Measurements from ENCODE around the gene TIMM22. TPM values are rescaled to one million over a fixed set of nuclear protein-coding genes. Genes with fewer than 3 reads are reported as not detected.

TIMM22 gene
- total and polyA plus RNA-seq, 2 donors (not counting 1 experiment from before 2014, with no cell fraction given) = 4.1 to 9.5 TPM

GRCh38 chr17:975371-975915 is 21.5 kb upstream of the TIMM22 start:
- WGBS (ENCODE audit: insufficient coverage) = 89% methylated on average over 5 of the region's 5 CpGs
- H3K9me3 Mint-ChIP-seq (ENCODE audit: insufficient read depth) = no peaks in the 10 kb centered on the region

GRCh38 chr17:976312-976711 is 20.6 kb upstream of the TIMM22 start:
- Histone ChIP-seq H3K79me2 (ENCODE audit: control insufficient read depth, insufficient read depth, low read length) (no peaks in the 10 kb centered on the region), H3K27me3 (replicated peaks in 1 of 4; ENCODE audit: control extremely low read depth in 1 of 4, control insufficient read depth in 3 of 4, insufficient read depth in 4 of 4, low read length in 3 of 4) (peaks cover 0 to 33% (median 22%) of the 10 kb centered on the region in 4 experiments), H4K20me1 (ENCODE audit: control insufficient read depth, insufficient read depth, low read length, poor library complexity, severe bottlenecking) (no peaks in the 10 kb centered on the region), H3K9me3 (ENCODE audit: control extremely low read depth in 1 of 3, control insufficient read depth in 2 of 3, insufficient read depth in 1 of 3, low read length in 2 of 3) (peaks cover 0 to 7% (median 0%) of the 10 kb centered on the region in 3 donors), H3K36me3 (replicated peaks in 1 of 2; ENCODE audit: control extremely low read depth in 1 of 2, control insufficient read depth in 1 of 2, extremely low read depth in 1 of 2, insufficient read depth in 2 of 2, low read length in 1 of 2) (no peaks in the 10 kb centered on the region), H3K4me2 (replicated peaks; ENCODE audit: low read depth, low read length, poor library complexity, severe bottlenecking) (no peak overlapping the region), H3K9ac (ENCODE audit: low read length) (no peak overlapping the region), H2AFZ (ENCODE audit: insufficient read depth, low read depth, low read length, poor library complexity, severe bottlenecking) (no peak overlapping the region), H3K4me3 (ENCODE audit: control extremely low read depth in 1 of 5, extremely low read depth in 1 of 5, insufficient read depth in 1 of 5, low read depth in 2 of 5, low read length in 4 of 5) (no peak overlapping the region), H3K27ac (ENCODE audit: low read length in 2 of 2) (no peak overlapping the region), H3K4me1 (ENCODE audit: control insufficient read depth in 2 of 2, insufficient read depth in 2 of 2, low read length in 2 of 2) (peaks cover 22 to 26% of the 10 kb centered on the region in 2 donors)
- POLR2A ChIA-PET = no interaction called here
- CTCF ChIA-PET = no interaction called here
- TF ChIP-seq EZH2 (IDR thresholded peaks at IDR 0.05; ENCODE audit: borderline replicate concordance, insufficient read depth, low read depth, low read length, poor library complexity, severe bottlenecking) = no peak
- TF ChIP-seq CTCF (IDR thresholded peaks at IDR 0.05) = no peak
- DNase-seq (no peak), ATAC-seq (ENCODE audit: low read depth) (no peak)
- H3K4me3 Mint-ChIP-seq = no peak overlapping the region
- peaks cover 33% of the 10 kb centered on the region for H3K27me3 Mint-ChIP-seq
- H3K9me3 Mint-ChIP-seq (ENCODE audit: insufficient read depth) = no peaks in the 10 kb centered on the region
- 91% methylated on average over 4 of the region's 6 CpGs for WGBS (ENCODE audit: insufficient coverage)
- H3K4me1 Mint-ChIP-seq = peaks cover 20% of the 10 kb centered on the region
- H3K27ac Mint-ChIP-seq = no peak overlapping the region
- intact Hi-C loops (cut with micrococcal nuclease) = no loop called here

More at GRCh38 chr17:975371-975915, 21.5 kb upstream of the TIMM22 start:
- Mint-ChIP-seq H3K4me3 (no peak overlapping the region), H3K27me3 (peaks cover 36% of the 10 kb centered on the region), H3K27ac (no peak overlapping the region), H3K4me1 (peaks cover 13% of the 10 kb centered on the region)
- peaks cover 0 to 5% (median 0%) of the 10 kb centered on the region in 3 donors for H3K9me3 ChIP-seq (ENCODE audit: control extremely low read depth in 1 of 3, control insufficient read depth in 2 of 3, insufficient read depth in 1 of 3, low read length in 2 of 3)
- no peaks in the 10 kb centered on the region for H3K79me2 ChIP-seq (ENCODE audit: control insufficient read depth, insufficient read depth, low read length)
- no peak overlapping the region for H3K27ac ChIP-seq (ENCODE audit: low read length in 2 of 2)
- peaks cover 0 to 33% (median 22%) of the 10 kb centered on the region in 4 experiments for H3K27me3 ChIP-seq (replicated peaks in 1 of 4; ENCODE audit: control extremely low read depth in 1 of 4, control insufficient read depth in 3 of 4, insufficient read depth in 4 of 4, low read length in 3 of 4)
- no peak for TF ChIP-seq CTCF (IDR thresholded peaks at IDR 0.05)
- no peak for TF ChIP-seq EZH2 (IDR thresholded peaks at IDR 0.05; ENCODE audit: borderline replicate concordance, insufficient read depth, low read depth, low read length, poor library complexity, severe bottlenecking)
- no peaks in the 10 kb centered on the region for H4K20me1 ChIP-seq (ENCODE audit: control insufficient read depth, insufficient read depth, low read length, poor library complexity, severe bottlenecking)
- H3K9ac ChIP-seq (ENCODE audit: low read length) = no peak overlapping the region
- ChIA-PET CTCF (no interaction called here), POLR2A (no interaction called here)
- DNase-seq = no peak
- H3K36me3 ChIP-seq (replicated peaks in 1 of 2; ENCODE audit: control extremely low read depth in 1 of 2, control insufficient read depth in 1 of 2, extremely low read depth in 1 of 2, insufficient read depth in 2 of 2, low read length in 1 of 2) = no peaks in the 10 kb centered on the region
- no peak for ATAC-seq (ENCODE audit: low read depth)
- H3K4me3 ChIP-seq (ENCODE audit: control extremely low read depth in 1 of 5, extremely low read depth in 1 of 5, insufficient read depth in 1 of 5, low read depth in 2 of 5, low read length in 4 of 5) = no peak overlapping the region
- H2AFZ ChIP-seq (ENCODE audit: insufficient read depth, low read depth, low read length, poor library complexity, severe bottlenecking) = no peak overlapping the region
- H3K4me2 ChIP-seq (replicated peaks; ENCODE audit: low read depth, low read length, poor library complexity, severe bottlenecking) = no peak overlapping the region
- intact Hi-C loops (cut with micrococcal nuclease) = no loop called here
- H3K4me1 ChIP-seq (ENCODE audit: control insufficient read depth in 2 of 2, insufficient read depth in 2 of 2, low read length in 2 of 2) = peaks cover 16 to 17% of the 10 kb centered on the region in 2 donors
